HL-60/S4 (cell line): ENCODE results near the gene MEGF6.

Experiments used
- in situ Hi-C: fragments of 300-500 bp; cut with MboI; formaldehyde crosslinking; loops from 2 replicates; pipeline ENCODE4 v1.14.3; 2022; ENCODE audit warnings: low sequenced_read_pairs

MEGF6 gene, protein sequence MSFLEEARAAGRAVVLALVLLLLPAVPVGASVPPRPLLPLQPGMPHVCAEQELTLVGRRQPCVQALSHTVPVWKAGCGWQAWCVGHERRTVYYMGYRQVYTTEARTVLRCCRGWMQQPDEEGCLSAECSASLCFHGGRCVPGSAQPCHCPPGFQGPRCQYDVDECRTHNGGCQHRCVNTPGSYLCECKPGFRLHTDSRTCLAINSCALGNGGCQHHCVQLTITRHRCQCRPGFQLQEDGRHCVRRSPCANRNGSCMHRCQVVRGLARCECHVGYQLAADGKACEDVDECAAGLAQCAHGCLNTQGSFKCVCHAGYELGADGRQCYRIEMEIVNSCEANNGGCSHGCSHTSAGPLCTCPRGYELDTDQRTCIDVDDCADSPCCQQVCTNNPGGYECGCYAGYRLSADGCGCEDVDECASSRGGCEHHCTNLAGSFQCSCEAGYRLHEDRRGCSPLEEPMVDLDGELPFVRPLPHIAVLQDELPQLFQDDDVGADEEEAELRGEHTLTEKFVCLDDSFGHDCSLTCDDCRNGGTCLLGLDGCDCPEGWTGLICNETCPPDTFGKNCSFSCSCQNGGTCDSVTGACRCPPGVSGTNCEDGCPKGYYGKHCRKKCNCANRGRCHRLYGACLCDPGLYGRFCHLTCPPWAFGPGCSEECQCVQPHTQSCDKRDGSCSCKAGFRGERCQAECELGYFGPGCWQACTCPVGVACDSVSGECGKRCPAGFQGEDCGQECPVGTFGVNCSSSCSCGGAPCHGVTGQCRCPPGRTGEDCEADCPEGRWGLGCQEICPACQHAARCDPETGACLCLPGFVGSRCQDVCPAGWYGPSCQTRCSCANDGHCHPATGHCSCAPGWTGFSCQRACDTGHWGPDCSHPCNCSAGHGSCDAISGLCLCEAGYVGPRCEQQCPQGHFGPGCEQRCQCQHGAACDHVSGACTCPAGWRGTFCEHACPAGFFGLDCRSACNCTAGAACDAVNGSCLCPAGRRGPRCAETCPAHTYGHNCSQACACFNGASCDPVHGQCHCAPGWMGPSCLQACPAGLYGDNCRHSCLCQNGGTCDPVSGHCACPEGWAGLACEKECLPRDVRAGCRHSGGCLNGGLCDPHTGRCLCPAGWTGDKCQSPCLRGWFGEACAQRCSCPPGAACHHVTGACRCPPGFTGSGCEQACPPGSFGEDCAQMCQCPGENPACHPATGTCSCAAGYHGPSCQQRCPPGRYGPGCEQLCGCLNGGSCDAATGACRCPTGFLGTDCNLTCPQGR (N-terminal part only)

DNA sequence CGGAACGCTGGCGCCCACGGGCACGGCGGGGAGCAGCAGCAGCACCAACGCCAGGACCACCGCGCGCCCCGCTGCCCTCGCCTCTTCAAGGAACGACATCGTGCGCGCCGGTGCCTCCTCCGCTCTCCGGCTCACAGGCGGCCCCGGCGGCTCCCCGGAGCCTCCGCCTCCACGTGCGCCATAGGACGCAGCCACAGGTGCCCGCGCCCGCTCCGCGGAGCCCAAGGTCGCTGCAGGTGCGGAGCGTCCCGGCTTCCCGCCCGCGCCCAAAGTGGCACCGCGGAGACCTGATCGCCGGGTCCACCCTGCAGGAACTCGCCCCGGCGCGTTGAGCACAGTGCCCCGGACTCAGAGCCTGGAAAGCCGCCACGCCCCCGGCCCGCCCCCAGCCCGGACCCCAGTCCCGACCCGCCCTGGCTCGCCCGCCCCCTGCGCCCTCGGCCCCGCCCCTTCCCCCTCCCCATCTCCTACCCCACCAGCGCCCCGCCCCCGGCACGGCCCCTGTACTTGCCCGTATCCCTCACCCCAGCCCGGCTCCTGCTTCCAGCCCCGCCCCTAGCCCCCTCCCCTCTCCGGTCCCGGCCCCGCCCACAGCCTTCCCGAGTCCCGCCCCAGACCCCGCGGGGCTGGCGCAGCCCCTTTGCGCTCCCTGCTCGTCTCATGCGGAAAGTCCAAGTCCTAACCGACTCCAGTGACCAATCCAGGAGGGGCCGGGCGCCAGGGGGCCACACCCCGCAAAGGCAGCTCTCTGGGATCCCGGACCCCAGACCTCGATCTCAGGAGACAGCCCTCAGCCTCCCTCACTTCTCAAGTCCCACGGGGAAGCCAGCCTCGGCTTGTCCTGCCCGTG is at the start of gene MEGF6:
Gene MEGF6, minus strand, starts transcription at position 339 of the 850 bp plus-strand sequence. Its CDS starts 240 bp downstream, at position 99.
- in situ Hi-C loops: no loop called here

- in situ Hi-C loops: no loop called here
Measured at GRCh38 chr1:3660704-3661103, 49.4 kb upstream of the MEGF6 start.

DNA sequence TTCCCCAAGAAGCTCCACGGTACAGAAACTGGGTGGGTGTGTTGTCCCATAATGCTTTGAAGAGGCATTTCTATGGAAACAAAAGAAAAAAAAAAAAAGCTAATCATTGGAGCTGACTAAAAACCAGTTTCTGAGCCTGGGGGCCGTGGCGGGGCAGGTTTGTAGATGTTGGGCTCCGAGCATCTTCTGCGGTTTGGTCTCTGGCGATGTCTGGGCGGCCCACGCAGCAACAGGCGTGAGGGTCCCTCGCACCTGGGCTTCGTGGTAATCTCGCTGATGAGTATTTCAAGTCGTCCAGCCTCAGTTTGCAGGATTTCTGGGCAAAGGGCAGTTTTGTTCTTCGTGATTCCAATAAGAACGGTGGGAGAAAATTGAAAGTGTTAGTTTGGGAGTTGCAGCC is 47.8 kb upstream of the MEGF6 start:
- in situ Hi-C loops: no loop called here

DNA sequence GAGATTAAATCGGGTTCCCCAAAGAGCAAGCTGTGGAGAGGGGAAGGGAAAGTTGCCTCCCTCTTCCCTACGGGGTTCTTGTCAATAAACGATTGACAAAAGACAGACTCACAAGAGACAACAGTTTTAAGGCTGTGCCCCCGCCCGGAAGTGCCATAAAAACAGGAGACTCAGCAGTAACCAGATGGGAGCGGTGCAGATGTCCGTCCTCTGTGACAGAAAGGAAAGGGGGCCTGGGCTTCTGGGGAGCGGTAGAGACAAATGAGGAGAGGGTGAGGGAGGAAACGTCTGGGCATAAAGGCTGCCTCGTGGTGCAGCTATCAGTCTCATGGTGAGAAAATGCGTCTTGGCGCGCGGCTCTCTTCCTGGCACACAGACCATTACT is 46.9 kb upstream of the MEGF6 start:
- in situ Hi-C loops: no loop called here

DNA sequence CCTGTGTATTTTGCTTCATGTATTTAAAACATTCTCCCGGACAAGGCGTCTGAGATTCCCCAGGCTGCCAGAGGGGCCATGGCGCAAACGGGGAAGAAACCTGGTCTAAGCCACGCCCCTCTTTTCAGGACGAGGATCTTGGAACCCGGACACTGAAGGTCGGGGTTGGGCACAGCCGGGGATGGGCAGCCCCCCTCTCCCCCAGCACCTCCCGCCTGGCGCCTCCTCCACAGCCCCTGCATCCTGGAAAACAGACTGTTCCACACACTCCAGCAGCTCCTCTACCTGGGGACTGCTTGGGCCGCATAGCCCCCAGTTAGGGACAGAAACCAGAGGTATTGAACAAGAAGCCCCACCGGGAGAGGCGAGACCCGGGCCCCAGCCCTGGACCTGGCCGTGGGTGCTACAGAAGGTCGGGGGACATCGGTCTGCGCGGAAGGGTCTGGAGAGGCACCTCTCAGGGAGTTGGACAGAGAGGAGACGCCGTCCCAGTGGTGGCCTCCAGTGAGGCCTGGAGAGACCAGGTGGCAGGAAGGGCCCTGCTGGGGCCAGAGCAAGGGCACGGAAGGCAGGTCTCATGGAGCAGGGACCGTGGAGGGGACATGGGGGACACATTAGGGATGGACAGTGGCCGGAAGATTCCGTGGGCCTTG is 46.4 kb upstream of the MEGF6 start:
- in situ Hi-C loops: no loop called here

DNA sequence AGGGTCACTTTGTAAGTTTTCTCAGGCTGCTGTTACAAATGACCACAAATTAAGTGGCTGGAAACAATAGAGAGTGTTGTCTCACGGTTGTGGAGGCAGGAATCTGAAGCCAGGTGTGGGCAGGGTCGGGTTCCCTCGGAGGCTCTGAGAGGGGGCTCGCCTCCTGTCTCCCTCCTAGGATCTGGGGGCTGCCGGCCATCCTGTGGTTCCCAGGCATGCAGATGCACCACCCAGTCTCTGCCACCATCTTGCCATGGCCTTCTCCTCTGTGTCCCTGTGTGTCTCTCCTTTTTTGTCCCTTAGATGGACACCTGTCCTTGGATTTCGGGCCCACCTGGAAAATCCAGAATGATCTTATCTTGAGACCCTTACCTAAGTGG is 45.8 kb upstream of the MEGF6 start:
- in situ Hi-C loops: no loop called here

- in situ Hi-C loops: no loop called here
Measured at GRCh38 chr1:3656450-3657095, 45.3 kb upstream of the MEGF6 start.

DNA sequence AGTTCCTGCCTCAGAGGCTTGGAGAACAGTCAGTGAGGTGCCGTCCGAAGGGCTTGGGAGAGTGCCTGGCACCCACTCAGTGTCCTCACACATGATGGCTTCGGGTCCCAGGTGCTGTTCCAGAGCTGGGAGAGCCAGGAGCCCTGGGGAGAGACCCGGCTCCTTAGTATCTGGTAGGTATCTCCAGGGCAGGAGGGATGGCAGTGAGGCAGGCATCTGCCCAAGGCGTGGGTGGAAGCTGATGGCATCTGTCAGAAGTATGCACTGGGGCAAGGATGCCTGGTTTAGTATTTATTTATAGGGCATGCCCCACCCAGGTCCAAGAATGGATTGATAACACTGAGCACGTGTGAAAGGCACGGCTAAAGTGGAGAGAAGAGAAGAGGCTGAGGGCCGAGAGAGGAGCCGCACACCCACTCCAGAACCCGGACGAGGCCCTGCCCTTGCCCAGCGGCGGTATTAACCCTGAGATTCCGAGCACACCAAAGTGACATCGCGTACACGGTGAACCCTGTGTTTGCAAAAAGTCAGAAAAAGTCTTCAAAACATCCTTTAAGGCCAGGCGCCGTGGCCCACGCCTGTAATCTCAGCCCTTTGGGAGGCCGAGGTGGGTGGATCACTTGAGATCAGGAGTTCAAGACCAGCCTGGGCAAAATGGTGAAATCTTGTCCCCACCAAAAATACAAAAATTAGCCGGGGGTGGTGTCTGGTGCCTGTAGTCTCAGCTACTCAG is 43.4 kb upstream of the MEGF6 start:
- in situ Hi-C loops: no loop called here

DNA sequence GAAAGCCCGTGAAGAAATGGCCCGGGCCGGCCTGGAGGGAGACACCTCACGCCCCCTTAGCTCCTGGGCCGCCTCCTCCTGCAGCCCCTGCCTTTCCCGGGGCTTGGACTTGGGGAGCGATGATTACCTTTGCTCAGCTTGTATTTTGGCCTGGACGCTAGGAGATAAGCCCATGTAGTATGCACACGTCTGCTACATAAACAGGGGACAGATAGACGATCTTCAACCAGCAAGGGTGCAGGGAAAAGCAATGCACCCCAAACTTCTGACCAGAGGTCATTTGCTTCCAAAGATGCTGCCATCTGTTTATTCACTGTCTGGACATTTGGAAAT is 41.9 kb upstream of the MEGF6 start:
- in situ Hi-C loops: no loop called here

DNA sequence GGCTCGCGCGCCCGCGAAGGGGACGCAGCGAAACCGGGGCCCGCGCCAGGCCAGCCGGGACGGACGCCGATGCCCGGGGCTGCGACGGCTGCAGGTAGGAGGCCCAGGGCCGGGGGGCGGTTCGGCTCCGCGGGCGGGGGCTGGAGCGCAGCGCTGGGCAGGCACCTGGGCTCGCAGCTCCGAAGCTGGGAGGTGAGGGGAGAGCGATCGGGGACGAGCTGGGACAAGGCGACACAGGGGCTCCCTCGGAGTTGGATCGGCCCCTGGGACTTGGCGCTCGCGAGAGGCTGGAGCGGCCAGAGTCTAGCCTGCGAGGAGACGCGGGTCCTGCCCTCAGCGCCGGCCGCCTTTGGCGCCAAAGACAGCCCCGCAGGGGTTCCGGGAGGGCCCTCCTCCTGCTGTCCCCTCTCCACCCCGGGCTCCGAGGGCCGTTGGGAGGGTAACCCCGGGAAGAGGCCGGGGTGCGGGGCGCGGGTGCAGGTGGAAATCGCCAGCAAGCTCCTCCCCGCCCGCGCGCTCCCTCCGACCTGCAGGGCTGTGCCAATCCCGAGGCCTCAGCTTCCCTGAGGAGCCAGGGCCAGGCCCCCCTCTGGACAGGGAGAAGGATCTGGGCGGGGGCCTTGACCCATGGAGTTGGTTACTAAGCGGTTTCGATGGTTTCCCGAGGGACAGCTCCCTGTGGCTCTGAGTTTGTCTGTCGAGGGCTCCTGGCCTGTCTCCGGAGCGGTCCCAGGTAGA is 41.4 kb upstream of the MEGF6 start:
- in situ Hi-C loops: no loop called here

GRCh38 chr1:3651930-3652547 is 40.7 kb upstream of the MEGF6 start, which contains the start of gene TP73:
TP73 (plus strand) TSS chr1:3652516; CDS start chr1:3682366, 29,850 bp downstream.
- in situ Hi-C loops: no loop called here

- in situ Hi-C loops: no loop called here
Measured at GRCh38 chr1:3651026-3651929, 40.0 kb upstream of the MEGF6 start.

- in situ Hi-C loops: no loop called here
Measured at GRCh38 chr1:3650248-3651025, 39.1 kb upstream of the MEGF6 start.

GRCh38 chr1:3649342-3650247 is 38.3 kb upstream of the MEGF6 start, which contains the start of gene WRAP73:
WRAP73 (minus strand) TSS chr1:3650103; CDS start chr1:3649999, 104 bp downstream.
- in situ Hi-C loops: no loop called here

GRCh38 chr1:3646596-3646995 is 35.3 kb upstream of the MEGF6 start:
- in situ Hi-C loops: no loop called here
